HG03139 (cell line): ENCODE measurements around the gene TRAF2.

Experiments
- ATAC-seq: cut with Tn5 transposase; IDR thresholded peaks from one replicate; pipeline ENCODE4 v1.9.1; 2021; ENCODE audit not compliant: unreplicated experiment

The TRAF2 gene

GRCh38 chr9:136958473-136958872, 72.2 kb downstream of the TRAF2 start:
- no peak for ATAC-seq

- ATAC-seq: no peak
Observed at GRCh38 chr9:136958898-136959850, 72.9 kb downstream of the TRAF2 start.

- no peak for ATAC-seq
Observed at GRCh38 chr9:136960212-136960937, 74.1 kb downstream of the TRAF2 start.

DNA sequence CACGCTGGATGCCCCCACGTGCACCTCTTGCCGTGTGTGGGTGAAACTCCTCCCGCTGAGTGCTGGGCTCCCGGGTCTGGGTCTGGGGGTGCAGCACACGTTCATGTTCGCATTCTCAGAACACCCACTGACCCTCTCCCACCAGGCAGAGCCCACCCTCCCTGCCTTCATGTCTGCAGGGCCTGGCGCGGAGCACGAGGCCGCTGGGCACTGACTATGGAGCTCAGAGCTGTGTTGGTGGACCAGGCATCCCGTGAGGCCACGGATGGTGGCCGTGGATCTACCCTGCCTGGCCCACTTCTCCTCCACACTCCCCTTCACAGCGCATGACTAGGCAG, 74.6 kb downstream of the TRAF2 start:
- ATAC-seq: no peak

DNA sequence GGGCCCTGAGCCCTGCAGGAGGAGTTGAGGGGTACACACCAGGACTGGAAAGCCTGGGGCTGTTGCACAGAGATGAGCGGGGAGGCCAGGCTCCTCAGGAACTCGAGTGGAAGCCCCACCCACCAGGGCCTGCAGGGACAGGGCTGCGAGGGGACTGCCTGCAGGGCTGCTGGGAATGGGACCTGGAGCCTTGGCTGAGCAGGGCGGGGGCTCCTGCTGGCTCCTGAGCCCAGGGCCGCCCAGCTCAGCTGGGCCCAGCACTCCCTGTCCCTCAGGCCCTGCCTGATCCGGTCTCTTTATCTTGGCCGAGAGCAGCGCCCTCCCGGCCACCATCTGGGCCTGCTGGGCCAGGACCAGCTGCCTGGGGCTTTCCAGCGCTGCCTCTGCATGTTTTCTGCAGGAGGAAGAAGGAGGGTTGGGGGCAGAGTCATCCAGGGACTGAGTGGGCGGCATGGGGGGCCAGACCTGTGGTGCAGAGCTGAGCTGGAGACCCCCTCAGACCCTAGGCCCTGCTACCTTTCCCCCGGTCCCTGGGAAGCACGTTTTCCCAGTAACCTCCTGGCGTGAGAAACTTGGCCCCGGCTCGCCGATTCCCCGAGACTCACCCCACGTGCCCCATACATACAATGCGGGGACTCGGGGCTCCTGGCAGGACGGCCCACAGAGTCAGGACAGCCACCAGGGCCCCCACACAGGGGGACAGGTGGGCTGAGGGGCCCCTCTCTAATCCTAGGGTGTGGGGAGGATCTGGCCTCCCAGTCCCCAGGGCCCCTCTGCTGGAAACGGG, 75.2 kb downstream of the TRAF2 start:
- ATAC-seq: no peak

DNA sequence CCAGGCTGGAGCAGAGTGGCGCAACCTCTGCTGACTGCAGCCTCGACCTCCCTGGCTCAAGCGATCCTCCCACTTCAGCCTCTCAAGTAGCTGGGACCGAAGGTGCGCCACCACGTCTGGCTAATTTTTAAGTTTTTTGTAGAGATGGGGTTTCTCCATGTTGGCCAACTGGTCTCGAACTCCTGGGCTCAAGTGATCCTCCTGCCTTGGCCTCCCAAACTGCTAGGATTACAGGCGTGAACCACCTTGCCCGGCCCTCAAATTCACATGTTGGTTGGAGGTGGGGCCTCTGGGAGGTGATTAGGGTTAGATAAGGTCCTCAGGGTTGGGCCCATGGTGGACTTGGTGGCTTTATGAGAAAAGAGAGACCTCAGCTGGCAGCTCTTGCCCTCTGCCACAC, 75.8 kb downstream of the TRAF2 start:
- no peak for ATAC-seq

- ATAC-seq: no peak
Observed at GRCh38 chr9:136962701-136963248, 76.5 kb downstream of the TRAF2 start.

GRCh38 chr9:136963341-136963740, 77.0 kb downstream of the TRAF2 start:
- ATAC-seq: no peak

GRCh38 chr9:136963751-136964150, 77.4 kb downstream of the TRAF2 start:
- ATAC-seq: no peak

DNA sequence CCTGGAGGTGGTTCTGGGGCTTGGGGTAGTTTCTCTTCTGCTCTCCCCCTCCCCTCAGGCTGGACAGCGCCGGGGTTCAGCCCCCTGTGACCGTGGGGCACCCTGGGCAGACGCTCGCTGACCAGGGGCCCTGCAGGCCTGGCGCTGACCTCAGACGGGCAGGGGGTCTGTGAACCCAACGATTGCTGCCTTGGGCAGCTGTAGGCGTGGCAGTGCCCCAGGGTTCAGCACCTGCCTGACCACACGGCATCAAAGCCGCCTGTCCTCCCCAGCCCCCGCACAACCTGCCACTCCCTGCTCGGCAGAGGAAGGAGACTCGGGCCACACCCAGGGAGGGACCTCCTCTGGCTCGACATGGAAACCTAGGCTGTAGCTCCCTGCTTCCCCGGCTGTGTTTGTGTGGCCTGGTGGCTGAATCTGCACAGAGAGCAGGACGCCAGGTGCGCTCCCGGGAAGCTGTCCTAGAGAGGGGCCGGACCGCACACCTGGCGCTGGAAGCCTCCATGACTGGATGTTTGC, 77.9 kb downstream of the TRAF2 start:
- no peak for ATAC-seq

DNA sequence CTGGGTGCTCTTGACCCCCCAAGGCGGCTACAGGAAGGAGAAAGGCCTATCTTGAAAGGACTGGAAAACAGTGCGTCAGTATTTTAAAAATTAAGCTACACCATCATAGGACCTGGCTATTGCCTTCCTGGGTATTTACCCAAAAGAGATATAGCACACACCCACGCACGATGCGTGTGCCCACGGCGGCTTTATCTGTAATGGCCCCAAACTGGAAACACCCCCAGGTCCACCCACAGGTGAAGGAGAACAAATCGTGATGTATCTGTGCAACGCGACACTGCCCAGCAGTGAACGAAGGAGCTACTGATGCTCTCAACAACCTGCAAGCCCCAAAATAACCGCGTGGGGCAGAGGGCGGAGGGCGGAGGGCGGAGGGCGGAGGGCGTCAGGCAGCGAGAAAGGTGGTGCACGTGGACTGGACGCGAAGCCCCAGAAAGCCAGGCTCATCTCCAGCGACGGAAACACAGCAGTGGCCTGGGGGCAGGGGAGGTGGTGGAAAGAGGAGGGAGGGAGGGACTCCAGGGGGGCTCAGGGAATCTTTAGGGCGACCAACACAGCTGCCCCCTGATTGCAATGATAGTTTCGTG, 78.6 kb downstream of the TRAF2 start:
- no peak for ATAC-seq

- ATAC-seq: no peak
Observed at GRCh38 chr9:136965771-136966484, 79.6 kb downstream of the TRAF2 start.

DNA sequence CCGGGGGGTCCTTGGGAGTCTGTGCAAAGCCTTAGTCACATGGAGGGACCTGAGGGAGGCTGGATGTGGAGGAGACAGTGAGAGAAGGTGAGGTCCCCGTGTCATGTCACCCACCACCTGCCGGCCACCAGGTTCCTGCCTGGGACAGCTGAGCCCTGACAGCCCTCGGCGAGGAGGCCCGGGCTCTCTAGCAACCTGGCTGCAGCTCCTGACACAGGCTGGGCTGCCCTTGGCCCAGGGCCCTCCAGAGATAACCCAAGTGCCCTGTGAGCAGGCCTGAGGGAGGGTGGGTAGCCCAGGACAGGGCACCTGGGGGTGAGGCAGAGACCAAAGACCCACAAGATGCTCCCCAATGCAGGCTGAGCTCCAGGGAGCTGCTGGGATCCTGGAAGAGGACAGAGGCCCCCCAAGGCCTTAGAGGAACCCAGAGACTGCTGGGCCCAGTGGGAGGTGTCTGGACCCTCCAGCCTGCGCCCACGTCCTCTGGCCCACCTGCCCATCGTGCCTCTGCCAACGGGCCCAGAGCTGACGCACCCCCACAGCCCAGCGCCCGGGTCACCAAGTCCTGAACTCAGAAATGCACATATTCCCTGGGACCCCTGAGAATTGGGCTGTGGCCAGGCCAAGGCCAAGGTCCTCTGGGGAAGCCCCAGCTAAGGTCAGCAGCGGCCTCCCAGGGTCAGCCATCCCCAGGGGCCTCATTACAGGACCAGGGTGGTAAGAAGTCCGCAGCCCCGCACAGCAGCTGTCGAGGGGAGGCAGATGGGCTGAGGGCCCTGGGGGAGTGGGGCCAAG, 82.2 kb downstream of the TRAF2 start:
- ATAC-seq: no peak

DNA sequence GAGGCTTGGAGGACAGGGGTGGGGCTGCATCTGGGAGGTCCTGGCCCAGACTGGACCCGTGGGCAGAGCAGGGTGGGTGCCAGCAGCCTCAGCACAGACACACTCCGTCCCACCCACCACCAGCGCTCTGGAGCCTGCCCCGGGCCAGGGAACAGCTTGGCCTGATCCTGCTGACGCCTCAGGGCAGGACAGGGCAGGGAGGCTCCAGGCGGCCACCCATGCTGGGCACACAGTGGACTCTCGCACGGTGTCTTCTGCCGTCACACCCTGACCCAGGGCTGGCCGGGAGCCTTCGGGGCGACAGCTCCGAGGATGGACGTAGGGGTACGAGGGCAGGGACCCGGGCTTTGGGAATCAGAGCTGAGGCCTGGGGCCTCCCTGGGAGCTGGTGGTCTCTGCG, 82.8 kb downstream of the TRAF2 start:
- no peak for ATAC-seq

DNA sequence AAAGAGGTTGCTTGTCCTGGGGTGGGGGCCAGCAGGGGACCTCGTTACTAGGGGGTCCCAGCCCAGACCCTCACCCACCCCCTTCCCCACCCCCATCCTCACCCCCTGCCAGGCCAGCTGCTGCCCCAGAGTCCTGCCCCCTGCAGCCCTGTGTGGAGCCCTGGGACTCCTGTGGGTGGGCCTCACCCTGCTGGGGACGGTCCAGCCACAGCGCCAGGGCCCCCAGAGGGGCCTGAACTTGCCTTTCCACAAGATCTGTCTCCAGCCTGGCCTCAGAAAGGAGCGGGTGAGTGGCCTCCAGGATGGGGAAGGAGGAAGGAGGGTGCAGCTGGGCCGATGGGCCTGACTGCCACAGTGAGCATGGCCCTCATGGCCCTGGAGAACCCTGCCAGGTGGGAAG, 83.5 kb downstream of the TRAF2 start:
- ATAC-seq: no peak

- ATAC-seq: no peak
Observed at GRCh38 chr9:136970361-136970760, 84.0 kb downstream of the TRAF2 start.

GRCh38 chr9:136971746-136972145, 85.4 kb downstream of the TRAF2 start:
- ATAC-seq: no peak

DNA sequence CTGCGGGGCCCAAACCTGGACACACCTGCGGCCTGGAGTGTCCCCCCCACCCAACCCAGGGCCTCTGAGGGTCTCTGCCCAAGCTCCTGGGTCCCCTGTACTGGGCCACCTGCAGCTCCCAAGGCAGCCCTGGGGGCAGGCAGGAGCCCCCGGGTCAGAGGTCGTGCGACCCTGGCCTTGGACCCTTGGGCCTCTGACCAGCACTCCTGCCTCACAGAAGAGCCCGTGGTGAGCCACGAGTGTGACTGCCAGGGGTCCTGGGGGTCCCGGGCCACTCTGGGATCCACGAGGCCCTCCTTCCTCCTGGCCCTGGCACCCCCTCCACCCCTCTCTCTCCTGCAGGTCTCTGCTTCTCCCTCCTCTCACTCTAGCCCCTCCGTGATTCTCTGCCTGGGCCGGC, 86.0 kb downstream of the TRAF2 start:
- no peak for ATAC-seq

DNA sequence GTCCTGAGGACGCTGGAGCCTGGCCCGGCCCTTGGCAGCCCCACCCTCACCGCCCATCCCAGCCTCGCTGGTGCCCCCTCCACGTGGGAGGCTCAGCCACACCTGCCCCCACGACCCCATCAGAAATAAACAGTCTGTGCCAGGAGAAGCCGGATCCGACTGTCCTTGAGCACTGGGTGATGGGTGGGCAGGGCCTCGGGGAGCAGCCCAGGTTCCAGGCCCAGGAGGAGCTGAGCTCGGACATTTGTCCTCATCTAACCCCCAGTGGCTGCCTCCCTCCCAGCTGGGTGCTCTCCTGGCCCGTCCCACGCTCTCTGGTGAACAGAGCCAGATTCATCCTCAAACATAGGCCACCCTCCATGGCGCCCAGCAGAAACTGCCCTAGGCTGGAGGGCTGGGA, 86.4 kb downstream of the TRAF2 start:
- ATAC-seq: no peak
